Measurements from ENCODE around the gene ST3GAL4. TPM values are rescaled to one million over a fixed set of nuclear protein-coding genes. Genes with fewer than 3 reads are reported as not detected.

The ST3GAL4 gene
- total and polyA plus RNA-seq, 9 of the 15 experiments (the other 6 are each of a cell fraction or from before 2014, with no cell fraction given) = 0.27 to 22.9 (median 10.5) TPM

- no peak for TF ChIP-seq FOXP4 (CRISPR knock-in tag; IDR thresholded peaks at IDR 0.05; ENCODE audit: borderline replicate concordance)
- TF ChIP-seq POLR2A (conservative IDR thresholded peaks at IDR 0.05) = no peak
- no peak for TF ChIP-seq CHAMP1 (IDR thresholded peaks at IDR 0.05)
- TF ChIP-seq ZNF324 (CRISPR knock-in tag; IDR thresholded peaks at IDR 0.05) = no peak
- TF ChIP-seq PML (IDR thresholded peaks at IDR 0.05; ENCODE audit: low read length) = no peak
- no peak for TF ChIP-seq SMARCA5 (IDR thresholded peaks at IDR 0.05)
- no peak for TF ChIP-seq CHD4 (IDR thresholded peaks at IDR 0.05; ENCODE audit: insufficient read depth, insufficient replicate concordance, low read depth, low read length, poor library complexity, severe bottlenecking)
- no peak for TF ChIP-seq STAT5B (CRISPR knock-in tag; IDR thresholded peaks at IDR 0.05)
- TF ChIP-seq PHB2 (IDR thresholded peaks at IDR 0.05; ENCODE audit: low read depth) = no peak
- no peak for TF ChIP-seq SIX5 (IDR thresholded peaks at IDR 0.05; ENCODE audit: borderline replicate concordance in 1 of 2, insufficient read depth in 1 of 2, low read depth in 1 of 2, low read length in 2 of 2)
These were observed 18.4 kb upstream of the ST3GAL4 start (continued) for GRCh38 chr11:126337126-126337473.

All from K562 (cell line).